K562 (cell line): ENCODE measurements around the gene FLOT2. TPM values are rescaled to one million over a fixed set of nuclear protein-coding genes. Genes with fewer than 3 reads are reported as not detected.

Experiments
- ATF1 ChIP-seq, 2 experiments: fragments of 450-650 bp in 1 of 2; IDR thresholded peaks; 2 replicates each; pipeline ENCODE4 v1.6.1; 2016; ENCODE audit warnings: missing compliant biosample characterization in 1 of 2, missing genetic modification characterization in 1 of 2
- CEBPG ChIP-seq, 3 experiments: fragments of 200-800 bp in 1 of 3; sonication (Bioruptor generic) in 1 of 3; sonication (generic) in 1 of 3; formaldehyde crosslinking in 1 of 3; IDR thresholded peaks in 2 of 3; conservative IDR thresholded peaks in 1 of 3; 2 replicates each; pipeline versions ENCODE4 v1.6.1 to v1.8.0; 2016 to 2022; ENCODE audit warnings: missing compliant biosample characterization in 2 of 3, missing genetic modification characterization in 2 of 3, mild to moderate bottlenecking in 1 of 3, missing genetic modification reagents in 1 of 3
- CXXC5 ChIP-seq: fragments of 250-450 bp; sonication (Bioruptor Pico); IDR thresholded peaks from 2 replicates; pipeline ENCODE4 v1.8.0; 2022; ENCODE audit warnings: inconsistent platforms, mild to moderate bottlenecking, moderate library complexity
- HNRNPH1 ChIP-seq: fragments of 200-400 bp; formaldehyde crosslinking; optimal IDR thresholded peaks from 2 replicates; pipeline ENCODE3; 2017; ENCODE audit warnings: low read depth, mild to moderate bottlenecking, low read length, moderate library complexity
- HNRNPK ChIP-seq: fragments of 200-400 bp; formaldehyde crosslinking; IDR thresholded peaks from one replicate; pipeline ENCODE4 v1.6.1; 2018; ENCODE audit warnings: mild to moderate bottlenecking, low read depth, low read length; ENCODE audit not compliant: poor library complexity, severe bottlenecking
- SREBF1 ChIP-seq: fragments of 150-350 bp; IDR thresholded peaks from 2 replicates; pipeline ENCODE4 v1.6.1; 2014; ENCODE audit warnings: antibody characterized with exemption, low read depth, low read length, borderline replicate concordance
- TBP ChIP-seq: optimal IDR thresholded peaks from 2 replicates; pipeline ENCODE3; 2011; ENCODE audit warnings: low read depth, low read length, improper control_type of control experiment
- ZNF212 ChIP-seq: fragments of 450-650 bp; formaldehyde crosslinking; IDR thresholded peaks from 2 replicates; pipeline ENCODE4 v1.4.0; 2020; ENCODE audit warnings: mild to moderate bottlenecking
- ZNF395 ChIP-seq: fragments of 200-800 bp; sonication (Bioruptor generic); IDR thresholded peaks from 2 replicates; pipeline ENCODE4 v1.6.1; 2017; ENCODE audit warnings: missing genetic modification characterization, missing compliant biosample characterization
- ZNF584 ChIP-seq: fragments of 200-800 bp; sonication (Bioruptor generic); IDR thresholded peaks from 2 replicates; pipeline ENCODE4 v1.6.1; 2016; ENCODE audit warnings: low read depth, mild to moderate bottlenecking, missing genetic modification characterization, missing compliant biosample characterization
- ZNF589 ChIP-seq: fragments of 200-800 bp; sonication (Bioruptor generic); IDR thresholded peaks from 2 replicates; pipeline ENCODE4 v1.6.1; 2016; ENCODE audit warnings: low read depth, missing genetic modification characterization, missing compliant biosample characterization
- ZNF766 ChIP-seq: fragments of 200-800 bp; sonication (Bioruptor generic); conservative IDR thresholded peaks from 2 replicates; pipeline ENCODE4 v1.6.1; 2016; ENCODE audit warnings: missing genetic modification characterization, missing compliant biosample characterization
- polyA plus RNA-seq, 8 experiments: library from polyadenylated mRNA; depleted of rRNA in 4 of 8; stranded (reverse) in 5 of 8; unstranded in 3 of 8; fragments of >200 nt; fragmentation: Nextera tagmentation in 2 of 8; fragmentation: Illumina TruSeq in 1 of 8; extraction: Ambion mirVana in 2 of 8; extraction: Trizol in 1 of 8; gene quantifications; 2 replicates each; pipeline versions ENCODE4 v1.2.1 to v1.2.3, GENCODE V29; 2011 to 2014; ENCODE audit warnings: inconsistent platforms in 1 of 8, missing spikeins in 1 of 8
- total RNA-seq, 7 experiments: library from RNA; depleted of rRNA in 6 of 7; stranded (reverse); fragments of >200 nt in 6 of 7; fragmentation: Illumina TruSeq in 2 of 7; extraction: Trizol in 2 of 7; gene quantifications; 2 replicates each; pipeline versions ENCODE4 v1.2.1 to v1.2.3, GENCODE V29; 2011 to 2021; ENCODE audit warnings: low replicate concordance in 1 of 7

FLOT2 gene
- total and polyA plus RNA-seq, 9 of the 15 experiments (the other 6 are each of a cell fraction or from before 2014, with no cell fraction given): 17.5 to 138 (median 41.7) TPM

DNA sequence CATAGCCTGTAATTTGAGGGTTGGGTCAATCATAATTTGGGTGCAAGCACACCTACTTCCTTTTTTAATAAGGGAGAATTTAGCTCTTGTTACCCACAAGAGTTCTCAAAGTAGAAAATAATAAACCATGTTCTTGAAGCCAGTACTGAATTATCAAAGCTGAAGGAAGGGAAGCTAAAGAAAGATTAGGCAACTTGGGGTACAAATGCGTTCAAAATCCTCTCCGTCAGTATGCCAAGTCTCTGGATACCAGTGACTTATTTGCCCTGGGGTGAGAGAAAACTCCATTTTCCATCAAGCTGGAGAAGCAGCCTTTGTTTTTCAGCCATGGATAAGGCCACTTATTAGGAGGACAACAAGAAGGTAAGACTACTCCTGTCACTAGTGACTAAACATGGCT lies 28.8 kb upstream of the FLOT2 start (continued):
- no peak for TF ChIP-seq HNRNPH1
- TF ChIP-seq ATF1 (CRISPR knock-in tag; IDR thresholded peaks at IDR 0.05): no peak
- peak; percentile 54 for TF ChIP-seq ATF1 (tag; IDR thresholded peaks at IDR 0.05)
- TF ChIP-seq ZNF589 (CRISPR knock-in tag): peak; percentile 61; the same call in 1 of the 2 replicates
- TF ChIP-seq ZNF584 (CRISPR knock-in tag): peak; percentile 73; the same call in 1 of the 2 replicates
- no peak for TF ChIP-seq SREBF1
- TF ChIP-seq CEBPG (CRISPR knock-in tag; IDR thresholded peaks at IDR 0.05): no peak
- TF ChIP-seq CEBPG (tag; conservative IDR thresholded peaks at IDR 0.05 in 1 of 2, IDR thresholded peaks at IDR 0.05 in 1 of 2): 0 out of 4 replicates have a peak, but pooled peaks of 1 of the 2 experiments have one; percentile 3
- no peak for TF ChIP-seq CXXC5 (CRISPR knock-in tag)
- no peak for TF ChIP-seq HNRNPK
- TF ChIP-seq ZNF766 (CRISPR knock-in tag): peak; percentile 15; the same call in 1 of the 2 replicates
- no peak for TF ChIP-seq ZNF212 (CRISPR knock-in tag)
- TF ChIP-seq TBP: no peak
- TF ChIP-seq ZNF395 (CRISPR knock-in tag): peak; percentile 9; the same call in 1 of the 2 replicates
